HCT116 (cell line): ENCODE results near the gene PADI2. TPM values are rescaled to one million over a fixed set of nuclear protein-coding genes. Genes with fewer than 3 reads are reported as not detected.

ENCODE experiments used
- ATAC-seq: fragments of 200-7000 bp; cut with Tn5 transposase; 2 replicates; pipeline ENCODE4 v1.9.1; 2020; ENCODE audit warnings: mild to moderate bottlenecking, moderate library complexity
- BruUV-seq: library from RNA; stranded (reverse); fragments of 400-500 nt; replicated peaks from 2 replicates; lab custom pipeline; 2021; lab: Mats Ljungman, UMichigan
- CTCF ChIA-PET: fragments of 300-600 bp; sonication (Branson Sonifier 250); formaldehyde crosslinking; loops from one replicate; lab custom pipeline; 2021; ENCODE audit warnings: antibody characterized with exemption; lab: Charles Lee
- POLR2A ChIA-PET: fragments of 300-600, 350-600 bp; sonication (Branson Sonifier 250); formaldehyde crosslinking; loops from one replicate; lab custom pipeline; 2021; ENCODE audit warnings: antibody characterized with exemption; lab: Charles Lee
- RAD21 ChIA-PET, 2 experiments: fragments of 300-600 bp; sonication (Branson Sonifier 250); formaldehyde crosslinking; loops; one replicate each; lab custom pipeline; 2023; ENCODE audit warnings: low total read pairs in 2 of 2; ENCODE audit not compliant: uncharacterized antibody in 2 of 2, unreplicated experiment in 2 of 2, low non-redundant PET in 1 of 2; lab: Charles Lee
- DNase-seq: peaks from one replicate; pipeline ENCODE4 v3.0.0-alpha.2; 2010; ENCODE audit warnings: low read depth, low spot score
- H2AFZ ChIP-seq: fragments of 200-600 bp; shearing (Covaris generic), sonication (generic); 2 replicates; pipeline ENCODE4 v1.6.1; 2017; ENCODE audit warnings: low read depth, mixed run types, mixed read lengths, antibody characterized with exemption, low read length; ENCODE audit not compliant: poor library complexity, severe bottlenecking
- H3K27ac ChIP-seq: 2 replicates; pipeline ENCODE4 v1.5.1; 2012; ENCODE audit warnings: low read depth, low read length
- H3K27me3 ChIP-seq: fragments of 200-600 bp; sonication (generic); 2 replicates; pipeline ENCODE4 v1.6.1; 2016; ENCODE audit warnings: mixed run types, low read length, mixed read lengths; ENCODE audit not compliant: insufficient read depth
- H3K36me3 ChIP-seq, 2 experiments: fragments of 200-500 bp in 1 of 2; fragments of 200-600 bp in 1 of 2; sonication (Bioruptor generic) in 1 of 2; sonication (generic) in 1 of 2; 2 replicates each; pipeline versions ENCODE4 v1.5.1 to v1.6.1; 2014 to 2016; ENCODE audit warnings: low read length in 2 of 2, inconsistent platforms in 1 of 2, mixed read lengths in 1 of 2, mixed run types in 1 of 2; ENCODE audit not compliant: insufficient read depth in 2 of 2, control insufficient read depth in 1 of 2
- H3K4me1 ChIP-seq, 2 experiments: fragments of 200-600 bp in 1 of 2; sonication (generic) in 1 of 2; 2 replicates each; pipeline versions ENCODE4 v1.5.1 to v1.6.1; 2012 to 2017; ENCODE audit warnings: low read length in 2 of 2, inconsistent platforms in 1 of 2, mild to moderate bottlenecking in 1 of 2, mixed read lengths in 1 of 2, mixed run types in 1 of 2, moderate library complexity in 1 of 2; ENCODE audit not compliant: insufficient read depth in 2 of 2, control insufficient read depth in 1 of 2
- H3K4me2 ChIP-seq: fragments of 200-600 bp; sonication (generic); 2 replicates; pipeline ENCODE4 v1.6.1; 2017; ENCODE audit warnings: mixed run types, low read length, mixed read lengths
- H3K4me3 ChIP-seq, 2 experiments: fragments of 200-600 bp in 1 of 2; sonication (generic) in 1 of 2; replicated peaks in 1 of 2; 2 replicates each; pipeline ENCODE4 v1.5.1; 2011 to 2016; ENCODE audit warnings: low read length in 2 of 2, control low read depth in 1 of 2, low read depth in 1 of 2, mild to moderate bottlenecking in 1 of 2, mixed read lengths in 1 of 2, mixed run types in 1 of 2
- H3K79me2 ChIP-seq: fragments of 200-600 bp; sonication (generic); 2 replicates; pipeline ENCODE4 v1.6.1; 2017; ENCODE audit warnings: mild to moderate bottlenecking, mixed run types, low read length, moderate library complexity, mixed read lengths; ENCODE audit not compliant: insufficient read depth
- H3K9ac ChIP-seq: fragments of 200-600 bp; sonication (generic); 2 replicates; pipeline ENCODE4 v1.6.1; 2016; ENCODE audit warnings: low read length, mixed read lengths
- H3K9me2 ChIP-seq: fragments of 200-600 bp; sonication (generic), shearing (Covaris generic); 2 replicates; pipeline ENCODE4 v1.6.1; 2017; ENCODE audit warnings: mixed run types, mild to moderate bottlenecking, moderate library complexity; ENCODE audit not compliant: insufficient read depth
- H3K9me3 ChIP-seq, 2 experiments: fragments of 200-500 bp in 1 of 2; fragments of 200-600 bp in 1 of 2; sonication (Bioruptor generic) in 1 of 2; sonication (generic) in 1 of 2; 2 replicates each; pipeline ENCODE4 v1.6.1; 2014 to 2017; ENCODE audit warnings: low read length in 2 of 2, mixed read lengths in 2 of 2, inconsistent platforms in 1 of 2, low read depth in 1 of 2, mild to moderate bottlenecking in 1 of 2, mixed run types in 1 of 2, moderate library complexity in 1 of 2; ENCODE audit not compliant: control insufficient read depth in 1 of 2, insufficient read depth in 1 of 2
- H4K20me1 ChIP-seq: fragments of 200-600 bp; sonication (generic), shearing (Covaris generic); 2 replicates; pipeline ENCODE4 v1.6.1; 2017; ENCODE audit warnings: mixed run types, mild to moderate bottlenecking, moderate library complexity; ENCODE audit not compliant: insufficient read depth
- ATF3 ChIP-seq: IDR thresholded peaks from 2 replicates; pipeline ENCODE4 v1.6.1; 2012
- CBX3 ChIP-seq: IDR thresholded peaks from 2 replicates; pipeline ENCODE4 v1.6.1; 2012; ENCODE audit warnings: low read depth
- CEBPB ChIP-seq: IDR thresholded peaks from 2 replicates; pipeline ENCODE4 v1.6.1; 2012; ENCODE audit warnings: low read depth
- CTCF ChIP-seq, 3 experiments: fragments of 200-600 bp in 1 of 3; sonication (generic) in 1 of 3; IDR thresholded peaks in 2 of 3; conservative IDR thresholded peaks in 1 of 3; 2 replicates each; pipeline ENCODE4 v1.5.1; 2012 to 2017; ENCODE audit warnings: low read depth in 2 of 3, low read length in 2 of 3, antibody characterized with exemption in 1 of 3, borderline replicate concordance in 1 of 3, control low read depth in 1 of 3, mild to moderate bottlenecking in 1 of 3, mixed read lengths in 1 of 3, mixed run types in 1 of 3, moderate library complexity in 1 of 3; ENCODE audit not compliant: insufficient read depth in 1 of 3
- EGR1 ChIP-seq: IDR thresholded peaks from 2 replicates; pipeline ENCODE4 v1.6.1; 2012; ENCODE audit warnings: low read depth
- EZH2 ChIP-seq: fragments of 200-600 bp; sonication (generic); IDR thresholded peaks from 2 replicates; pipeline ENCODE4 v1.6.1; 2017; ENCODE audit warnings: antibody characterized with exemption, mixed run types
- EZH2phosphoT487 ChIP-seq: fragments of 200-600 bp; IDR thresholded peaks from 2 replicates; pipeline ENCODE4 v1.6.1; 2018; ENCODE audit warnings: antibody characterized with exemption, borderline replicate concordance
- FOSL1 ChIP-seq: IDR thresholded peaks from 2 replicates; pipeline ENCODE4 v1.6.1; 2012; ENCODE audit warnings: low read depth
- MAX ChIP-seq: IDR thresholded peaks from 2 replicates; pipeline ENCODE4 v1.6.1; 2012
- POLR2A ChIP-seq: IDR thresholded peaks from 2 replicates; pipeline ENCODE4 v1.7.0; 2011; ENCODE audit warnings: borderline replicate concordance; ENCODE audit not compliant: insufficient read depth, insufficient read length; ENCODE audit errors: extremely low read depth
- POLR2AphosphoS5 ChIP-seq: IDR thresholded peaks from 2 replicates; pipeline ENCODE4 v1.6.1; 2011; ENCODE audit warnings: mild to moderate bottlenecking, low read depth, low read length, moderate library complexity
- REST ChIP-seq: IDR thresholded peaks from 2 replicates; pipeline ENCODE4 v1.6.1; 2012; ENCODE audit warnings: low read depth
- SRF ChIP-seq: IDR thresholded peaks from 2 replicates; pipeline ENCODE4 v1.6.1; 2012; ENCODE audit warnings: low read depth
- TCF7L2 ChIP-seq: IDR thresholded peaks from 2 replicates; pipeline ENCODE4 v1.7.0; 2011; ENCODE audit warnings: borderline replicate concordance, inconsistent platforms; ENCODE audit not compliant: insufficient read depth, insufficient read length; ENCODE audit errors: extremely low read depth
- YY1 ChIP-seq: IDR thresholded peaks from 2 replicates; pipeline ENCODE4 v1.6.1; 2011; ENCODE audit warnings: low read length, low read depth, moderate library complexity, mild to moderate bottlenecking; ENCODE audit not compliant: insufficient replicate concordance; ENCODE audit errors: extremely low read depth
- ZNF274 ChIP-seq: fragments of 200-500 bp; sonication (Bioruptor generic); IDR thresholded peaks from 2 replicates; pipeline ENCODE4 v1.6.1; 2014; ENCODE audit warnings: mild to moderate bottlenecking, low read depth, low read length, inconsistent platforms
- intact Hi-C: fragments of 100-400 bp; cut with micrococcal nuclease; formaldehyde crosslinking; loops from 2 replicates; pipeline ENCODE4 v1.10.0; 2022
- total RNA-seq: library from RNA; stranded (reverse); gene quantifications from one replicate; pipeline ENCODE4 v1.2.1, GENCODE V29; 2021; ENCODE audit not compliant: unreplicated experiment

The PADI2 gene
- total RNA-seq, 1 experiment from 2014 or later, result 2.7 TPM

- no peaks in the 10 kb centered on the region for H3K4me1 ChIP-seq
- no peaks in the 10 kb centered on the region for H3K27me3 ChIP-seq
- ATAC-seq, result no peak
- H3K4me2 ChIP-seq, result no peak overlapping the region
- no TSS peak for BruUV-seq
- intact Hi-C loops, result no loop called here
- ChIA-PET CTCF (no interaction called here), POLR2A (no interaction called here), RAD21 (no interaction called here)
- no peak for DNase-seq
- H3K4me3 ChIP-seq, result no peak overlapping the region
- H4K20me1 ChIP-seq, result no peaks in the 10 kb centered on the region
- H3K36me3 ChIP-seq, result peaks cover 35 to 37% of the 10 kb centered on the region in 2 experiments; a peak in 3 of 4 replicates
- H3K9ac ChIP-seq, result no peak overlapping the region
- TF ChIP-seq YY1, result no peak
- no peak for TF ChIP-seq CTCF (IDR thresholded peaks at IDR 0.05 in 2 of 3, conservative IDR thresholded peaks at IDR 0.05 in 1 of 3; ENCODE audit: borderline replicate concordance in 1 of 3, insufficient read depth in 1 of 3, low read depth in 2 of 3, low read length in 2 of 3)
- no peak for TF ChIP-seq EZH2phosphoT487
- no peak for TF ChIP-seq CEBPB
- TF ChIP-seq ZNF274, result no peak
- no peak for TF ChIP-seq SRF
- TF ChIP-seq MAX, result no peak
- TF ChIP-seq EZH2, result no peak
- TF ChIP-seq EGR1, result no peak
- no peak for TF ChIP-seq ATF3
- no peak for TF ChIP-seq TCF7L2
- no peak for TF ChIP-seq CBX3
- no peak for TF ChIP-seq REST
- TF ChIP-seq FOSL1, result no peak
- no peak for TF ChIP-seq POLR2AphosphoS5
- TF ChIP-seq POLR2A, result no peak
- no peak overlapping the region for H2AFZ ChIP-seq
- H3K9me3 ChIP-seq, result no peaks in the 10 kb centered on the region
- H3K9me2 ChIP-seq, result no peaks in the 10 kb centered on the region
- H3K79me2 ChIP-seq, result peaks cover 58% of the 10 kb centered on the region
- no peak overlapping the region for H3K27ac ChIP-seq
These were observed 75.6 kb downstream of the PADI2 start for GRCh38 chr1:17043676-17044075.
